ENCODE measurements around the gene CAPZB.

DNA sequence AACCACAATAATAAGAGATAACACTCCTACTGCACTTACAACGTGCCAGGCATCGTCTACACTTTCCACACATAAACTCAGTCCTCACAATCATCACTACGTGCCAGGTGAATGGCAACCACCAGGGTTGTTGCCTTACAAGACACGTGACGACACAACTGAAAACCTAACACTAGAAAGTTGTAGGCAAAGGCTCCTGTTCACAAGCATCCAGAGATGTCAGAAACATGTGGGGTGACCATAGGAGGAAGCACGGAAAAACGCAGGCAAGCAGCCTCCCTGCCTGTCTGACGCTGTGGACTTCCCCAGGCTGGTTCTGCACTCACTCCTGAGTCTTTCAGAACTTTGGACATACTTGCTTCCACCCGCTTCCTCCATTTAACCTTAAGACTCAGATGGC, 7.0 kb downstream of the CAPZB start:
- no peak for TF ChIP-seq POLR2A (IDR thresholded peaks at IDR 0.05)
- TF ChIP-seq, protein P1, sequence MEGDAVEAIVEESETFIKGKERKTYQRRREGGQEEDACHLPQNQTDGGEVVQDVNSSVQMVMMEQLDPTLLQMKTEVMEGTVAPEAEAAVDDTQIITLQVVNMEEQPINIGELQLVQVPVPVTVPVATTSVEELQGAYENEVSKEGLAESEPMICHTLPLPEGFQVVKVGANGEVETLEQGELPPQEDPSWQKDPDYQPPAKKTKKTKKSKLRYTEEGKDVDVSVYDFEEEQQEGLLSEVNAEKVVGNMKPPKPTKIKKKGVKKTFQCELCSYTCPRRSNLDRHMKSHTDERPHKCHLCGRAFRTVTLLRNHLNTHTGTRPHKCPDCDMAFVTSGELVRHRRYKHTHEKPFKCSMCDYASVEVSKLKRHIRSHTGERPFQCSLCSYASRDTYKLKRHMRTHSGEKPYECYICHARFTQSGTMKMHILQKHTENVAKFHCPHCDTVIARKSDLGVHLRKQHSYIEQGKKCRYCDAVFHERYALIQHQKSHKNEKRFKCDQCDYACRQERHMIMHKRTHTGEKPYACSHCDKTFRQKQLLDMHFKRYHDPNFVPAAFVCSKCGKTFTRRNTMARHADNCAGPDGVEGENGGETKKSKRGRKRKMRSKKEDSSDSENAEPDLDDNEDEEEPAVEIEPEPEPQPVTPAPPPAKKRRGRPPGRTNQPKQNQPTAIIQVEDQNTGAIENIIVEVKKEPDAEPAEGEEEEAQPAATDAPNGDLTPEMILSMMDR (IDR thresholded peaks at IDR 0.05), result no peak
